ENCODE data around the gene PLA2G5. TPM values are rescaled to one million over a fixed set of nuclear protein-coding genes. Genes with fewer than 3 reads are reported as not detected.

The PLA2G5 gene
- total RNA-seq, 2 experiments from 2014 or later, result not detected

- H3K27ac ChIP-seq (ENCODE audit: low read depth, low read length, poor library complexity, severe bottlenecking), result no peak overlapping the region
- H4K20me1 ChIP-seq (ENCODE audit: insufficient read depth, low read length), result no peaks in the 10 kb centered on the region
- no peak overlapping the region for H2AFZ ChIP-seq (ENCODE audit: low read length)
- H3K9me2 ChIP-seq (ENCODE audit: insufficient read depth, low read length), result no peaks in the 10 kb centered on the region
- H3K36me3 ChIP-seq (ENCODE audit: insufficient read depth, low read length), result no peaks in the 10 kb centered on the region
- no peaks in the 10 kb centered on the region for H3K79me2 ChIP-seq (ENCODE audit: insufficient read depth, low read depth, low read length)
- peaks cover 5% of the 10 kb centered on the region for H3K4me1 ChIP-seq (ENCODE audit: insufficient read depth, low read length, poor library complexity, severe bottlenecking)
- ChIA-PET POLR2A (interaction anchor here (0.6 to 0.7 kb wide), 2 partner anchors 35 to 37 kb away, joined by 3 to 4 read pairs; no protein-coding TSS in a partner anchor), CTCF (ENCODE audit: unreplicated experiment) (no interaction called here)
- BruUV-seq (replicated peaks), result no TSS peak
- no peaks in the 10 kb centered on the region for H3K9me3 ChIP-seq (ENCODE audit: low read length)
- intact Hi-C loops (cut with micrococcal nuclease; ENCODE audit: unreplicated experiment), result no loop called here
- no peak for DNase-seq (ENCODE audit: low spot score)
- H3K4me3 ChIP-seq (ENCODE audit: low read depth, low read length, poor library complexity, severe bottlenecking), result no peak overlapping the region
- TF ChIP-seq EZH2phosphoT487 (IDR thresholded peaks at IDR 0.05; ENCODE audit: borderline replicate concordance, low read depth, low read length), result no peak
- no peak for TF ChIP-seq CTCF (conservative IDR thresholded peaks at IDR 0.05; ENCODE audit: low read length)
- no peak overlapping the region for H3K4me2 ChIP-seq (ENCODE audit: low read length)
These were observed 44.1 kb downstream of the PLA2G5 start for GRCh38 chr1:20114021-20114648.

GRCh38 chr1:20115479-20115878, 45.5 kb downstream of the PLA2G5 start:
- Histone ChIP-seq H3K79me2 (ENCODE audit: insufficient read depth, low read depth, low read length) (no peaks in the 10 kb centered on the region), H2AFZ (ENCODE audit: low read length) (no peak overlapping the region), H3K4me3 (ENCODE audit: low read depth, low read length, poor library complexity, severe bottlenecking) (no peak overlapping the region), H3K36me3 (ENCODE audit: insufficient read depth, low read length) (no peaks in the 10 kb centered on the region), H3K4me1 (ENCODE audit: insufficient read depth, low read length, poor library complexity, severe bottlenecking) (peaks cover 15% of the 10 kb centered on the region), H3K4me2 (ENCODE audit: low read length) (no peak overlapping the region), H3K9me3 (ENCODE audit: low read length) (no peaks in the 10 kb centered on the region), H3K27ac (ENCODE audit: low read depth, low read length, poor library complexity, severe bottlenecking) (no peak overlapping the region), H4K20me1 (ENCODE audit: insufficient read depth, low read length) (no peaks in the 10 kb centered on the region), H3K9me2 (ENCODE audit: insufficient read depth, low read length) (no peaks in the 10 kb centered on the region)
- DNase-seq (ENCODE audit: low spot score), result no peak
- TF ChIP-seq CTCF (conservative IDR thresholded peaks at IDR 0.05; ENCODE audit: low read length) (peak; percentile 51; the same call in 1 of the 2 replicates), EZH2phosphoT487 (IDR thresholded peaks at IDR 0.05; ENCODE audit: borderline replicate concordance, low read depth, low read length) (no peak)
- no TSS peak for BruUV-seq (replicated peaks)
- ChIA-PET CTCF (ENCODE audit: unreplicated experiment) (interaction anchor here (0.6 kb wide), 1 partner anchor 481 kb away, joined by 3 read pairs; no protein-coding TSS in a partner anchor), POLR2A (no interaction called here)
- intact Hi-C loops (cut with micrococcal nuclease; ENCODE audit: unreplicated experiment), result no loop called here

DNA sequence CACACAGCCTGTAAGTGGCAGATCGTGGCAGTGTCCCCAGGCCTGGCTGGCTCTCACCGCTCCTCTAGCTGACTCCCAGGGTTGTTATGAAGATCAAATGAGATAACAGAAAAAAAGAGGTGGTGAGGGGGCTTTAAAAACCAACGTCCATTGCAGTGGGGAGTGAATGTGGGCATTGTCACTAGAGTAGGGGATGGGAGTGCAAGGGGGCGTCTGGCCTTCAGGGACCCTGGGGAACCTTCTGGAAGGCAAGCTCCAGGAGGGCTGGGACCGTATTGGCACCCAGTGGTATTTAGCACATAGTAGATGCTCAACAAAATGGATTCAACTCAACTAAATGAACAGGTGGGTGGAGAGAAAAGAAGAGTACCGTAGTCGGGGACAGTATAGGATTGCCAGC, 45.9 kb downstream of the PLA2G5 start:
- intact Hi-C loops (cut with micrococcal nuclease; ENCODE audit: unreplicated experiment), result no loop called here
- no TSS peak for BruUV-seq (replicated peaks)
- no peaks in the 10 kb centered on the region for H3K36me3 ChIP-seq (ENCODE audit: insufficient read depth, low read length)
- DNase-seq (ENCODE audit: low spot score), result no peak
- no peak overlapping the region for H3K4me3 ChIP-seq (ENCODE audit: low read depth, low read length, poor library complexity, severe bottlenecking)
- no peaks in the 10 kb centered on the region for H3K9me3 ChIP-seq (ENCODE audit: low read length)
- ChIA-PET POLR2A (no interaction called here), CTCF (ENCODE audit: unreplicated experiment) (interaction anchor here (0.6 kb wide), 1 partner anchor 480 kb away, joined by 3 read pairs; no protein-coding TSS in a partner anchor)
- H3K27ac ChIP-seq (ENCODE audit: low read depth, low read length, poor library complexity, severe bottlenecking), result no peak overlapping the region
- H4K20me1 ChIP-seq (ENCODE audit: insufficient read depth, low read length), result no peaks in the 10 kb centered on the region
- TF ChIP-seq EZH2phosphoT487 (IDR thresholded peaks at IDR 0.05; ENCODE audit: borderline replicate concordance, low read depth, low read length) (no peak), CTCF (conservative IDR thresholded peaks at IDR 0.05; ENCODE audit: low read length) (no peak)
- H3K9me2 ChIP-seq (ENCODE audit: insufficient read depth, low read length), result no peaks in the 10 kb centered on the region
- peaks cover 15% of the 10 kb centered on the region for H3K4me1 ChIP-seq (ENCODE audit: insufficient read depth, low read length, poor library complexity, severe bottlenecking)
- no peak overlapping the region for H2AFZ ChIP-seq (ENCODE audit: low read length)
- H3K79me2 ChIP-seq (ENCODE audit: insufficient read depth, low read depth, low read length), result no peaks in the 10 kb centered on the region
- no peak overlapping the region for H3K4me2 ChIP-seq (ENCODE audit: low read length)
